NAMALWA (cell line): ENCODE results near the gene CEP131.

Source experiments
- DNase-seq: peaks from one replicate; pipeline ENCODE4 v3.0.0-alpha.2; 2015; ENCODE audit warnings: low spot score

CEP131 gene

DNA sequence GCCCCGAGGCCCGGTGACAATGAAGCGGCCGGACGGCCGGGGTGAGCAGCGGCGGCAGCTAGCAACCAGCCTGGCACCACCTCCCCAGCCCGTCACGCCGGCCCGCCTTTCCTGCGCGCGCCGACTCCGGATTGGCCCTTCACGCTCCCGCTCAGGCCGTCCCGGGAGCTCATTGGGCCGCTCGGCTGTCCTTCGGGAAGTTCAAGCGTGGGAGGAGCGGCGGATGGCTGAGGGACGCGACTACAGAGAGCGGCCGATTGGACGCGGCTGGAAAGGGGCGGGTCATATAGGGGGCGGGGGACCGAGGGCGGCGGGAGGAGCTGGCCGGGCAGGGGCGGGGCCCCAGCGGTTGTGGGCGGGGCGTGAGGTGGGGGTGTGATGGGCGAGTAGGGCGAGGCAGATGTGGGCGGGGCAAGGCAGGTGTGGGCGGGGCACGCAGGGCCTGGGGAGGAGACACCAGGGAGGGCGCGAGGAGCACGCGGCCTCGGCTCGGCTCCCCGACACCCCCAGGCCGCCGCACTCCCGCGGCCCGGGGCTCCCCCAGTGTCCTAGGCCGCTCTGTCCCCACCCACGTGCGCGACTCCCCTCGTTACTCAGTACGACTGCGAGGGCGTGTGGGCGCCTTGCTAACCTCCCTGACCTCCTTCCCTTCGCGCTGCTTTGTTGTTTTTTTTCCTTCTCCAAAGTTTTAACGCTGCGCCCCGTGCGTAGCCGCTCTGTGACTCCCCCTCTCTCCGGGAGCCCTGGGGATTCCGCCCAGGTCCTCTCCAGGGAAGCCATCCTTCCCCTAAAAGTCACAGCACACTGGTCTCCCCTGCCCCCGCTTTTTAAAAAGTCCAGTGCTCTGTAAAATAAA is at the start of gene CEP131:
TSS of gene CEP131 (minus strand) at position 60 of the 856 bp plus-strand sequence. CDS start 2,909 bp downstream, outside the sequence.
- DNase-seq = peak; percentile 98

DNA sequence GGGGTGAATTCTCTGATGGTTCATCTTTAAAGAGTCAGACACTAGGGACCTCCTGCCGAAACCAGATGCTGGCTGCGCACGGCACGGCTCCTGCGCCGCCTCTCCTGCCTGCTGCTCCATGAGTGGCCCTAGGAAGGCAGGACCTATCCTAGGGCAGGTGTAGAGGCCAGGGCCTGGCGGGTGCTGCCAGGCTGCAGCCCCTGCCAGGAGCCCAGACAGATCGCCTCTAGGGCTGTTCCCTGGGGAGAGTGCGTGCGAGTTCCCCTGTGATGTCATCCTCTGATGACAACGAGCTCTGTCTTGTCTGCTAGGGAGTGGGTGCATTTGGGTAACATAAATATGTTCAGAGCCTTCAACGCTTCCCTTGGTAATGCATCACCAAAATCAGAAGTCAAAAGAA is 48.5 kb upstream of the CEP131 start:
- no peak for DNase-seq

DNA sequence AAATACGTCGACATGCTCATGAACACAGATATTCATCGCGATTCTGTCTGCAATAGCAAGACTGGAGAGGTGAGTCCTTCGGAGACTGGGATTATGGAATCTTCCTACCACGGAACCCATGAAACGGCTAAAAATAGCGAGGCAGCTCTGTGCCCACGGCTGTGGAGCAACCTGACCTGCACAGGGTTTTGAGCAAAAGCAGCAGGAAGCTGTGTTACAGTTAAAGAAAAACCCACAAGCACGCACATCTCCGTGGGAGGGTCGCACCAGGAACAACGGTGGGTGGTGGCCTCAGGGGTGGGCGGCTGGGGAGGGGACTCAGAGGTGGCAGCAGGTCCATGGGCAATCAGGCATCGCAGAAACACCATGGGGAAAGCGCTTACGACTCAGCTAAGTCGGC is 47.5 kb upstream of the CEP131 start:
- DNase-seq = no peak

DNA sequence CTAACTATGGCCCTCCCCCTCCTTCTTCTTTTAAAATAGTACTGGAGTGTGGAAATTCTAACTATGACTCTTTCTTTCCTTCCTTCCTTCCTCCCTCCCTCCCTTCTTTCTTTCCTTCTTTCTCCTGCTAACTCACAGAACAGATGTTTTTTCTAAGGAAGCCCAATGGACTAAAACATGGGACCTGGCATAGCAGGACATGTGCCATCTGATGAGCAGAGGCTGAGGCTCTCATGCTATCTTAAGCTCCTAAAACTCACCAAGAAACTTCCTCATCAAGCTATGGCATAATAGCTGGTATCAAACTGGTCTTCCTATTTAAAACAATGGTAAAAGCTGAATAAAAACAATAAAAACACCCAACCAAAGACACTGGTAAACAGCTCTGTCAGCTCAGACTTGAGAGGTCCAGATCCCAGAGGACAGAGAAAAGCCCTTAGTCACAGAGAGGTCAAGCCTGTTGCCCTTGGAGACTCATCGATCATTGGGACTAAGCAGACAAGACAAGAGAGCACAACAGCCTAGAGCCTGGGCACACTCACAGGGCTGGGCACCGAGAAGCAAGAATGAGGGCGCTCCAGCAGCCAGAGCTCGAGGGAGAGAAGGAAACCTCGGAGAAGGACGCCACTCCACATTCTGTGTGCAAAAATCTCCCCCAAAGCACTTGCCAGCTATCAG is 44.8 kb upstream of the CEP131 start:
- no peak for DNase-seq

DNA sequence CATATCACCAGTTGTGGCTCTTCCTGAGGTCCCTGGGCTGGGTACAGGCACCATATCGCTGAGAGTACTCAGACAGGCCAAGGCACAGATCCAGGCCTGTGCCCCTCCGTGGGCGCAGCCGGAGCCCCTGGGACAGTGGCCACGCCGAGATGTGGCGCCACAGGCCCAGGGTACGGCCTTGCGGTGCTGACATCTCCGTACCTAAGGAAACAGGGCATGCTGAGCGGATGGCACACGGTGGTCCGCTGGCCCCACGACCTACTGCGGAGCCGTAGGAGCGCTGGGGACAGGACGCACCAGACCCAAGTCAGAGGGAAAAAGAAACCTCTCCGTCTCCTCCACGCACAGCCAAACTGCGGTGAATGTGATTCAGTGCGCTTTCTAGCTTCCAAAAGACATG is 42.8 kb upstream of the CEP131 start:
- DNase-seq = no peak

DNA sequence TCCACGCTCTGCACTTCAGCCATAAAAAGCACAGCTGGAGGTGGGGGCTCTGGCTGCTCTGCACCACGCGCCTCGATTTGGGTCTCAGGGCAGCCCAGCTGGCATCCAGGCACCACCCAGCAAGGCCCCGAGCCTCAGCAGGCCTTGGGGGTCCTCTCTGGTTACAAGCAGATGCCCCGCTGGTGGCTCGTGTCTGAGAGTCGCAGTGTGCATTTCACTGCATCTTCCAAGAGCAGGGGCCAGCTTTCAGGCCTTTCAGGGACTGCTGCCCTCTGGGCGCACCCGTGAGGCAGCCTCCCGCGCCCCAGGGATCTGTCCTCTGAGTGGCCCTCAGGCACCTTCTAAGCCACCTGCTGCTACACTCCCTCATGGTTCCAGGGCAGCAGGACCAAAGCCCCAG is 41.9 kb upstream of the CEP131 start:
- no peak for DNase-seq

DNA sequence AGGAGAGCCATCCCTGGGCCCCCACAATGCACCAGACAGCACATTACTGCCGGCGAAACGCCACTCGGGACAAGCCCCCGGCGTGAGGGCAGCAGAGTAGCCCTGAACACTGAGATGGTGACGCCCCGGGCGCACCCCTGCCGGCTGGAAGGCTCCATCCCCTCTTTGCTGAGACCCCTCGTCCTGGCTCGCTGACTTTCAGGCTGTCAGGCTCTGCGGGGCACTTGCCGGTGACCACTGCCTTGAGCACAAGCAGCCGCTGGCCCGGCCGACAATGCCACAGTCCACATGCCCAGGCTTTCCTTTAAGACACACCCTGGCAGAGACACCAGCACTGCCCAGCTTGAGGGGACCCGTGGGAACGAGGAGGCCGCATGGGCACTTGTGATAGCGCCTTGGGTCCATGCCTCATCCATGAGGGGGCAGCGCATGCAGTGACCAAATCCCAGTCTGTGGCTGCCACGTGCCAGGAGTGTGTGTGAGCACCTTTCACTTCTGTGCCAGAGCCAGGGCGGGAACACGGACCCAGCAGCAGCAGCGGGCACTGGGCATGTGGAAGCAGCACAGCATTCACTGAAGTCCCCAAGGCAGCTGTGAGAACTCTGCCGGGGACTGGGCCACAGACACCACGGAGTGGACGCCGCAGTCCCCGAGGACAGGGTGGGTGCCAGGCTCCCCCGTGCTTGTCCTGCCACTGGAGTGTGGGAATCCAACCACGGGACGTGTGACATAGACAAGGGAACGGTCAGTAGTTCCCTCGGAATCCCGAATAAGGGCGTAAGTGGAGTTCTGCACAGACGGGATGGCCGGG is 40.8 kb upstream of the CEP131 start:
- DNase-seq = no peak

DNA sequence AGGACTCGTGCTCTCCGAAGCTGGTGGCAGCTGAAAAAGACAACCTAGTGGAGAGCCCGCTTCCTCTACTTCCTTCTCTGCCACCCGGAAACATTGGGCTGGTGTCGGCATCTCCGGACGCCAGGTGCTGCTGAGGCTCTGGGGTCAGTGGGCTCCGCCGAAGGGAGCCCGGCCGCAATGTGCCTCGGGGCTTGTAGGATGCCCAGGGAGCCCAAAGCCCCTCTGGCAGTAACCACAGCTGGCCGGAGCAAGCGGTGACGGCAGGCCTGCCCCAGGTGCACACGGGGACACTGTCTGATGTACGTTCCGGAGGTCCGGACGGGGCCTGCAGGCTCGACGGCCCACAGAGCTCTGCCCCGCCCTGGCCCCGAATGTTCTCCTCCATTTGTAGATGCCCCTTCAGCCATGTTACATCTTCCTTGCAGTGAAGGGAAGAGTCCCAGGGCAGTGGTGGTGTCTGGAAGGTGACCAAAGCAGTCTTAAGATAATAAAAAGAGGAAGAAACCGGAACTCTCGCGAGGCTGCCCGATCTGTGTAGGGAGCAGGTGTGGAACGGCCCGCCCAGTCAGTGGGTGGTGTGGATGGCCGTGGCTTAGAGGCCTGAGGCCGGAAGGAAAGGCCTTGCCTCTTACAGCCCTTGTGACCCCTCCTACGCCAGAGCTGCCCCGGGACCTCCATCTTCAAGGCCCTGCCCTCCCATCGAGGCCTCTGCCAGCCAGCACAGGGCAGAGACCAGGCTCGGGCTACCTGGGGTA is 39.0 kb upstream of the CEP131 start:
- no peak for DNase-seq

DNA sequence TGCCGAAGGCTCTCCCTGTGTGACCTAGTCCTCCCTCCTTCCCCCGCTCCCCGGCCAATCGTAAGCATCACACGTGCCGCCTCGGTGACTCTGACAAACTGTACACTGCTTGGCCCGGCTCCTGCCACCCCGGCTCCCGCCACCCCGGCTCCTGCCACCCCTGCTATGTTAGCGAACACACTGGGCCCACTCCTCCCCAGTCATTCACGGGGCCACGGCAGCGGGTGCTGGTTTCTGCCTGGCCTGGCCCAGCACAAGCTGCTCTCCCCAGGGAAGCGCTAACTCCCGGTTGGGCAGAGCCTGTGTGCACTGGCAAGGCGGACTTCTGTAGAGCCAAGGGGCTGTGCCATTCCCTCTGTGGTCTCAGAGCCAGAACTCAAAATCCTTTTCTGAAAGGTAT is 38.3 kb upstream of the CEP131 start:
- no peak for DNase-seq

DNA sequence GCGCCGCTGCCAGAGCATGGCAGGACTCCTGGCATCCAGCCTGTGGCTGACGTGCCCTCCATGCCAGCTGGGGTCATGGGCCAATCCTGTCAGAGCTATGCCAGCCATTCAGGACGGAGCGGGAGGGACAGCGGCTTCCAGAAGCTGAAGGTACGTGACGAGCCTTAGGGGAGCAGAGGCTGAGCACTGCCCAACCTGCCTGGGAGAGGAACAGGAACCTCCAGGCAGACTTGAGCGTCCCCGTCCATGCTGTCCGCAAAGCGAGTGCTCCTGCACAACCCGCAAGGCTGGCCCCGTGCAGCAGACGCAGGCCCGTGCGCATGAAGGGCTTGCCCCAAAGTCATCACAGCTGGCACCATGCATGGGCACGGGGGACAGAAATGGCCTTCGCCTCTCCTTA is 37.9 kb upstream of the CEP131 start:
- DNase-seq = no peak

DNA sequence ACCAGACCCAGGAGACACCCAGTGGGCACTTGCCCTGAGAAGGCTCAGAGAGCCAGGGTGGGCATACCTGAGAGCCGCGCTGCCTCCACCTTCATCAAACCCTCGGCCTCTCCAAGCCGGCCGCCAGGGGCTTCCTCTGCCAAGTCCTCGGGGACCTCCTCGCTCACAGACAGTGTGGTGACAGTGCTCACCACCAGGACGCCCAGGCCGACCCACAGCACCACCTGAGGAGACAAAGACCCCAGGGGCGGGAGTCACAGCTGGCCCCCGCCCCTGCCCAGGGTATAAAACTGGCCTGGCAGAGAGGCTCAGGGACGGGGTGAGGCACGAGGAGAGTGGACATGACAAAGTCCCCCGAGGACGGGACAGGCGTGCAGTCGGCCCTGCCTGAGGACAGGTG is 37.4 kb upstream of the CEP131 start:
- no peak for DNase-seq

DNA sequence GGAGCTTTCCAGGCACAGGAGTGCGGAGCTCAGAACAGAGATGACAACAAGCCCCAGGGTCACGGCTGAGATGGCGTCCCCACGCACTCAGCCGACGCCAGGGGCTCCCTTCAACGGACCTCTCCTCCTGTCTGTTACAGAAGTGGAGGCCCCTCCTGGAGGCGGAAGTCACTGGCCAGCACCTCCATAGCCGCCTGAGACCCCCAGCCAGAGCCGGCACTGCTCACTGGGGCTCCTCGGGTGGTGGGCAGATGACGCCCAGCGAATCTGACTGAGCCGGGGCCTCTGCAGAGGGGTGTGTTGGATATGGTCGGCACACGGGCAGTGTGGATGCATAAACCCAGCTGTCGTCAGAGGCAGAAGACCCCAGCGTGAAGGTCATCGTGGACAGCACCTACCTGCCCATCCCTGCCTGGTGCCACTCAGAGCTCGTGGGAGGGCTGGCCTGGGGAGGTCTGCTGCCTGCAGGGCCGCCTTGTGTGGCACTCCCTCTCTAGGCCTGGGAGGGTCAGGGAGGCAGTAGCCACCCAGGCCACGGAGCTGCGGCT is 36.4 kb upstream of the CEP131 start:
- DNase-seq = no peak

DNA sequence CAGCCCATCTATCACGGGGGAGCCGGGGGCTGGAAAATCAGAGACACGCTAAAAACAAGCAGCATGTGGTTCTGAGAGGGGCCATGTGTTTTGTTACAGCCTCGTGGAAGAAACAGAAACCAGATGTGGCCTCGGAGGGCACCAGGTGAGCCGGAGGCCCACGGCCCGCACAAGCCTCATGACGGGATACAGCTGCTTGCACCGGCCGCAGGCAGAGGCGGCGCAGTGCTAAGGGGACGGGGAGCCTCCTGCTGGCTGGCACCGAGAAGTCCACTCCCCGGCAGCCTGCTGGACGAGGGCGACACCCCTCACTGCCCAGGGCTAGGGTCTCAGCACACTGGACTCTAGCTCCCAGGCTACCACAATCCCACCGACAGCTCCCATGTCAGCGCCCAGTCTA is 35.5 kb upstream of the CEP131 start:
- peak; percentile 75 for DNase-seq

DNA sequence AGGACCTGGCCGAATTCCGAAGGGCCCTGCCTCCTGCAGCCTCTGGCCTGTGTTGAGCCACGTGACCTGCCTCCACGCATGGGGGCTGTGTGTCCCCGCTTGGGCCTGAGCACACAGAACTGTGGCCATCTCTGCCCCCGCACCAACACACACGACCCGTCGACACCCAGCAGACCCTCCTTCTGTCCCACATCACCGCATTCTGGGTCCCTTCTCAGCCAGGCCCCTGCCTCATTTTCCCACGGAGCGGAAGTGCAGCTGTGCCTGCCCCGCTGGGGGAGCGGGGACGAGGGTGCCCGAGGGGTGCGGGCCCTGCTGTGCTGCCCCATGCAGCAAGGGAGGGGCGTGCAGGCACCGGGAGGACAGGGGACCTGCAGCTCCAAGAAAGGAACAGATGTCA is 34.8 kb upstream of the CEP131 start:
- DNase-seq = no peak

DNA sequence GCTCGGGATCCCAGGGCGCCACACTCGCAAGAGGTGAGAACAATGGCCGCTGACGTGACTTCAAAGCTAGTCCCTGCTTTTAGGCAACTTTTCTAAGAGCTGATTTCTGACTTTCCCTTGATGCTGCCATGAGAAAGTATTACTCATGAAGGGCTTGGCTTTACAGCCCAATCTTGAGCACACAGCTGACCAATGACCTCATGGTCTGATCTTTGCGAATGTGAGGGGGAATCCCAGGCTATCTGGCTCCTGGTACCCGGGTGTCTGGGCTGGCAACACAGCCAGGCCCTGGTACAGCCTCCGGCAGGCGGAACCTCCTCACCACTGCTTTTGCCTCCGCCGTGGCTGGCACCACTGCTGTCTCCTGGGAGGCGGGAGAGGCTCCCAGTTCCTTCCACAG is 33.9 kb upstream of the CEP131 start:
- DNase-seq = no peak

DNA sequence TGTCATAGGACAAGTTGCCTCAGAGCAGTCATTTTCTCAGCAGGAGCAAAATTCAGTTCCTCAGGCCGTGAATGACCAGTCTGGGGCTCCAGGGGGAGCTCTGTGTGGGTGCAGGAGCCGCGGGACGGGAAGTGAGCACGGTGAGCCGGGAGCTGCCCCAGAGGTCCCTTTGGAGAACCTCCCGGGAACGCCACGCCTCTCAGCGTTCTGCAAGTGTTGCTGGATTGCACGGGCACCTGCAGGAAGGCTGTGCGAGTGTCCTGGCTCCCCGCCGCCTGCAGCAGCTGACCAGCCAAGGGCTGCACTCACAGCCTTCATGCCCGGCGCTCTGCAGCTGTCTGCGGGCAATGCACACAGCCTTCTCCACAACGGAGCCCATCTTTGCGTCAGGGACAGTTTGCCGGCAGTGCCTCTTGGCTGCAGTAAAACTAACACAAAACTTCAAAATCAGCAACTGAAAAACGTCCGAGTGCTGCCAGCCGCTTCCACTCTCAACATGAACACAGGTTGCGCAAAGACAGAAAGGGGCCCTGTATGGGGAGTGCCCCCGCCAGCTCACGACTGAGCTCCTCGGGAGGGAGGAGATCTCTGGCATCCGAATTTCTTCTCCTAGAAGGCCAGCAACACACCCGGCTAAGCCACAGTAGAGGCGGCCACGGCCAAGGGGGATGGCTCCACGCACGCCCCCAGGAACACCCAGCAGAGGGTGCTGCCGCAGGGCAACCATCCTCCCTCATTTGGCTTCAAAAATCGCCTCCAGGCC is 32.4 kb upstream of the CEP131 start:
- DNase-seq = no peak

DNA sequence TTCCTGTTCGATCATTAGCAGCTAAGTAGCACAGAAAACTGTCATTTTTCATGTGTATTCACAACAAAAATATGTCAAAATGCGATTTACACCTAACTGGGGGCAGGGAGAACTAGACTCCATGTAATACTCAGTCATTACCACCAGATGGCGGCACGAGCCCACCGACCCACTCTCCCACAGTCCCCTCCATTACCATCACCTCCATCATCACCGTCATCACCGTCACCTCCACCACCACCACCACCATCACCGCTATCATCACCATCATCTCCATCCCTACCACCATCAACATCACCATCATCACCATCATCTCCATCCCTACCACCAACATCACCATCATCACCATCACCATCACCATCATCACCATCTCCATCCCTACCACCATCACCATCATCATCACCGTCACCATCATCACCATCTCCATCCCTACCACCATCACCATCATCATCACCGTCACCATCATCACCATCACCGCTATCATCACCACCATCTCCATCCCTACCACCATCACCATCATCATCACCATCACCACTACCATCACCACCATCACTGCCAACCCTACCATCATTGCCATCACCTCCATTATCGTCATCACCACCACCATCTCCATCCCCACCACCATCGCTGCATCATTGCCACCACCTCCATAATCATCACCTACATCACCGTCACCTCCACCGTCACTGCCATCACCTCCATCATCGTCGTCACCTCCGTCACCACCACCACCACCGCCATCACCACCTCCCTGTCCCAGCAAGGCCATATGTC is 30.8 kb upstream of the CEP131 start:
- DNase-seq = peak; percentile 63

DNA sequence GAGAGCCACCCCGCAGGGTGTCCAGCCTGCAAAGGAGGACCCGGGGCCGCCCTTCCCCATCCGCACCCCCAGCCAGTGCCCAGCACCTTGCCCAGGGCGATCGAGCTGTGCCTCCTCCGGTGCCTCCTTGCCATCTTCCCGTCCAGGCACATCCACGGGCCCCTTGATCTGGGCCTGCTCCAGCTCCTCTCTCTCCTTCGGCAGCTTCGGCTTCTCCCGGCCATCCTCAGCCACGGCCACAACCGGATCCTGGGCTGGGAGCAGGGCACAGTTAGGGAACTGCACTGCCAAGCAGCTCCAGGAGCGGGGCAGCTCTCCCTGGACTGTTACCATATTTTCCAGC is 30.2 kb upstream of the CEP131 start:
- no peak for DNase-seq

DNA sequence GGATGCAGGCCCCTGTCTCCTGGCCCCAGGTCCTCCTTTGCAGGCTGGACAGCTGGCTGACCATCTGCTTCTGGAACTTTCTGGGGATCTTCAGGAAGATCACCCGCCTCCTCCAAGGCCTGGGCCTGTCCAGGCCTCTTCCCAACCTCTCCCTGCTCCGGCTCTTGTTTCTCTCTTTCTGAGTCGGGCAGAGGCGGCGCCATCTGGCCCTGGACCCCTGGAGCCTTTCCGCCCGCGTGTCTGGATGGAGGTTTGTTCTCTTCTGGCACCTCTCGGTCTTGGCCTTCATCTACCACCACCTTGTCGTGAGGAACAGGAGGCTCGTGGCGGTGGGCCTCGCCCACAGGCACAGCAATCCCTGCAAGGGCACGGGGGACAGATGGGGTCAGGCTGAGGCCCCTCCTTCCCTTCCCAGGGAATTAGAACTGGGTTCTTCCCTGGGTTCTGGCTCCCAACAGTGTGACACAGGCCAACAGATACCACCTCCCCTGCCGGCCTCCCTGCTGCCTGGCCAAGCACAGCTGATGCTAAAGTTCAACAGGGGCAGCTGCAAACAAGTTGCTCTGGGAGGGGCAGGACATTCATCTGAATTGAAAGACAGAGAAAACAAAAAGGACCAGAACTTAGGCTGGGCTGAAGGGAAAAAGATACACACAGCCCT is 29.7 kb upstream of the CEP131 start:
- no peak for DNase-seq
